ENCODE measurements around the gene EEIG2.
A peak's percentile ranks its signal among the peaks of the same experiment; 100 is the strongest.

The EEIG2 gene

GRCh38 chr1:108591466-108591865 is 31.6 kb downstream of the EEIG2 start:
- Histone ChIP-seq H3K27me3 (replicated peaks in 2 of 5; ENCODE audit: control insufficient read depth in 4 of 5, insufficient read depth in 5 of 5, low read length in 4 of 5) (no peaks in the 10 kb centered on the region), H3K4me3 (ENCODE audit: control insufficient read depth in 1 of 7, extremely low read depth in 1 of 7, insufficient read depth in 4 of 7, low read depth in 2 of 7, low read length in 6 of 7) (peak overlapping the region in 3 of 7 experiments; percentile 12 to 58 (median 56)), H3K9me3 (ENCODE audit: control extremely low read depth in 1 of 5, control insufficient read depth in 4 of 5, insufficient read depth in 2 of 5, low read depth in 1 of 5, low read length in 4 of 5) (no peaks in the 10 kb centered on the region), H3K27ac (ENCODE audit: insufficient read depth in 1 of 2, low read depth in 1 of 2, low read length in 2 of 2, poor library complexity in 1 of 2, severe bottlenecking in 2 of 2) (peak overlapping the region; percentile 93 to 94), H3K4me1 (ENCODE audit: control extremely low read depth in 1 of 4, control insufficient read depth in 4 of 4, insufficient read depth in 4 of 4, low read length in 3 of 4) (peaks cover 21 to 46% (median 30%) of the 10 kb centered on the region in 4 experiments), H3K36me3 (ENCODE audit: control insufficient read depth in 4 of 4, insufficient read depth in 4 of 4, low read length in 3 of 4) (no peaks in the 10 kb centered on the region)
- POLR2A ChIA-PET: interaction anchor here (0.9 to 1.2 kb wide), 2 partner anchors 30 to 393 kb away, joined by 3 to 4 read pairs; no protein-coding TSS in a partner anchor
- no peak for DNase-seq
- CTCF ChIA-PET: interaction anchor here (1.3 to 2.3 kb wide), 2 partner anchors 30 to 55 kb away, joined by 3 to 15 read pairs; no protein-coding TSS in a partner anchor
- WGBS (ENCODE audit: insufficient coverage): 100% methylated on average over 3 of the region's 4 CpGs

DNA sequence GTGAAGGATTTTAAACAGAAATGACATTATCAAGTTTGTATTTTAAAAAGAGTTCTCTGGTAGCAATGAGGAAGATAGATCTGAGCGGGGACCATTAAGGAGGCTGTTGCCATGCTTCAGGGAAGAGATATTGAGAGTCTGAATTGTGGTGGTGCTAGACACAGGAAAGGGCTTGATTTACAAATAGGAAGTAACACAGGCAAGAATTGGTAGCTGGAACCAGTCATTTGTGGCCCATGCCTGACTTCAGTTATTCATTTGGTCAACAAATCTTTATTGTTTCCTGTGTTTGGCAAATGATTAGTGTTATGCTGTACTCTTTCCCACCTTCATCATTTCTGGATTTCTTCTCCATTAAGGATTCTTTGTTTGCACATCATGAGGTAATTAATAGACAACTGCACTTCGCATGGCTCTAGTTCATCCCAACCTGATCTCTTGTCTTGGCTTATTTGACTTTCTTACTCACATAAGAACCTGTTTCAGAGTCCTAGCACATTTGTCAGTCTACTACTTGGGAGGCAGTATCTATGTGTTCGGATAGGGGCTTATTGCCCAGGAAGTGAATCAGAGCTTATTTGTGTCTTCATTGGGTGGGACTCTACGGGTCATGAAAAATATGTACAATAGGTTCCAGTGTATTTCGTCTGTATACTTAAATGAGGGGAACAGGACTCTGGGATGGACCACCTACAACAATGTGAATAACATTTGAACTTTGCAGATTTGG is 32.3 kb downstream of the EEIG2 start:
- Histone ChIP-seq H3K9me3 (ENCODE audit: control extremely low read depth in 1 of 5, control insufficient read depth in 4 of 5, insufficient read depth in 2 of 5, low read depth in 1 of 5, low read length in 4 of 5) (no peaks in the 10 kb centered on the region), H3K4me1 (ENCODE audit: control extremely low read depth in 1 of 4, control insufficient read depth in 4 of 4, insufficient read depth in 4 of 4, low read length in 3 of 4) (peaks cover 20 to 45% (median 28%) of the 10 kb centered on the region in 4 experiments), H3K4me3 (ENCODE audit: control insufficient read depth in 1 of 7, extremely low read depth in 1 of 7, insufficient read depth in 4 of 7, low read depth in 2 of 7, low read length in 6 of 7) (peak overlapping the region in 1 of 7 experiments; percentile 58), H3K27me3 (replicated peaks in 2 of 5; ENCODE audit: control insufficient read depth in 4 of 5, insufficient read depth in 5 of 5, low read length in 4 of 5) (no peaks in the 10 kb centered on the region), H3K36me3 (ENCODE audit: control insufficient read depth in 4 of 4, insufficient read depth in 4 of 4, low read length in 3 of 4) (no peaks in the 10 kb centered on the region), H3K27ac (ENCODE audit: insufficient read depth in 1 of 2, low read depth in 1 of 2, low read length in 2 of 2, poor library complexity in 1 of 2, severe bottlenecking in 2 of 2) (peak overlapping the region in 1 of 2 experiments; percentile 94)
- ChIA-PET CTCF (interaction anchor here (1.2 to 2.3 kb wide), 4 partner anchors 10 to 38 kb away, joined by 5 to 15 read pairs (median 6); no protein-coding TSS in a partner anchor), POLR2A (no interaction called here)
- peak; percentile 25 to 84 (median 69) for DNase-seq
- WGBS (ENCODE audit: insufficient coverage): 91% methylated on average over 5 of the region's 5 CpGs

- 92% methylated on average over 1 of the region's 2 CpGs for WGBS (ENCODE audit: insufficient coverage)
- ChIA-PET POLR2A (no interaction called here), CTCF (interaction anchor here (0.6 to 2.2 kb wide), 7 partner anchors 11 to 50 kb away, joined by 3 to 7 read pairs (median 5); partner anchors contain the start of gene EEIG2)
- H3K4me1 ChIP-seq (ENCODE audit: control extremely low read depth in 1 of 4, control insufficient read depth in 4 of 4, insufficient read depth in 4 of 4, low read length in 3 of 4): peaks cover 20 to 45% (median 28%) of the 10 kb centered on the region in 4 experiments
- H3K9me3 ChIP-seq (ENCODE audit: control extremely low read depth in 1 of 5, control insufficient read depth in 4 of 5, insufficient read depth in 2 of 5, low read depth in 1 of 5, low read length in 4 of 5): no peaks in the 10 kb centered on the region
- no peak overlapping the region for H3K4me3 ChIP-seq (ENCODE audit: control insufficient read depth in 1 of 7, extremely low read depth in 1 of 7, insufficient read depth in 4 of 7, low read depth in 2 of 7, low read length in 6 of 7)
- H3K27me3 ChIP-seq (replicated peaks in 2 of 5; ENCODE audit: control insufficient read depth in 4 of 5, insufficient read depth in 5 of 5, low read length in 4 of 5): no peaks in the 10 kb centered on the region
- no peak overlapping the region for H3K27ac ChIP-seq (ENCODE audit: insufficient read depth in 1 of 2, low read depth in 1 of 2, low read length in 2 of 2, poor library complexity in 1 of 2, severe bottlenecking in 2 of 2)
- DNase-seq: peak in 1 of 3 donors; percentile 29
- no peaks in the 10 kb centered on the region for H3K36me3 ChIP-seq (ENCODE audit: control insufficient read depth in 4 of 4, insufficient read depth in 4 of 4, low read length in 3 of 4)
Observed at GRCh38 chr1:108593448-108593847, 33.5 kb downstream of the EEIG2 start.

DNA sequence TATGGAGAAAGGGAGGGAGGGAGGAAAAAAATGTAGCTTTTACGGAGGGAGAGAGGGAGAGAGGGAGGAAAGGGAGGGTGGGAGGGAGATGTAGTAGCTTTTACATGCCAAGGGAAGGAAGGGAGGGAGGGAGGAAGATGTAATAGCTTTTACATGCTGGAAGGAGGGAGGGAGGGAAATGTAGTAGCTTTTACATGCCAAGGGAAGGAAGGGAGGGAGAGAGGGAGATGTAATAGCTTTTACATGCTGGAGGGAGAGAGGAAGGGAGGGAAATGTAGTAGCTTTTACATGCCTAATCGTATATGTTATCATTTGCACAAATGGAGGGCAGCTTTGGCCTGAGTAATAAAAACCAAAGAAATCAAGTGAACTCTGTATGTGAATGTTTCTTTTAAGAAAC is 35.6 kb downstream of the EEIG2 start:
- Histone ChIP-seq H3K27ac (ENCODE audit: insufficient read depth in 1 of 2, low read depth in 1 of 2, low read length in 2 of 2, poor library complexity in 1 of 2, severe bottlenecking in 2 of 2) (no peak overlapping the region), H3K4me1 (ENCODE audit: control extremely low read depth in 1 of 4, control insufficient read depth in 4 of 4, insufficient read depth in 4 of 4, low read length in 3 of 4) (peaks cover 14 to 31% (median 20%) of the 10 kb centered on the region in 4 experiments), H3K27me3 (replicated peaks in 2 of 5; ENCODE audit: control insufficient read depth in 4 of 5, insufficient read depth in 5 of 5, low read length in 4 of 5) (no peaks in the 10 kb centered on the region), H3K9me3 (ENCODE audit: control extremely low read depth in 1 of 5, control insufficient read depth in 4 of 5, insufficient read depth in 2 of 5, low read depth in 1 of 5, low read length in 4 of 5) (no peaks in the 10 kb centered on the region), H3K4me3 (ENCODE audit: control insufficient read depth in 1 of 7, extremely low read depth in 1 of 7, insufficient read depth in 4 of 7, low read depth in 2 of 7, low read length in 6 of 7) (no peak overlapping the region), H3K36me3 (ENCODE audit: control insufficient read depth in 4 of 4, insufficient read depth in 4 of 4, low read length in 3 of 4) (peaks cover 0 to 2% (median 0%) of the 10 kb centered on the region in 4 experiments)
- DNase-seq: no peak
- POLR2A ChIA-PET: no interaction called here
- CTCF ChIA-PET: no interaction called here
- 69% methylated on average over 2 of the region's 2 CpGs for WGBS (ENCODE audit: insufficient coverage)

DNA sequence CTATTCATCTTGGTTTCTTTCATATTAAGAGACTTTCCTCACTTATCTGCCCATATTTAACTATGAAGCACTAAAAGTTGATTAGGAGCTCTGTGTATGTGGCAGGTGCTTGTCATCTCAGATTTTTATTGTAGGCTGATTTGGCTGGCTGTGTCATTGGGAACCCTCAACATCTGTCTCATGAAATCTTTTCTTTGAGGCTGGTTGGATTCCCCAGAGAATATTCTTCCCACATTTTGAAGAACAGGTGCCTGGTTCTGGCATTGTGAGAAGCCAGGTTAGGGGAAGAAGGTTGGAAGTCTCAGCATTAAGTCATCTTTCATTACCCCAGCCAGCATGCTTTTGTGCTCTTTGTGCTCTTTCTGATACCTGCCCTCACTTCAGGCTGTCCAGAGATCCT is 37.1 kb downstream of the EEIG2 start:
- no peaks in the 10 kb centered on the region for H3K27me3 ChIP-seq (replicated peaks in 2 of 5; ENCODE audit: control insufficient read depth in 4 of 5, insufficient read depth in 5 of 5, low read length in 4 of 5)
- no peaks in the 10 kb centered on the region for H3K9me3 ChIP-seq (ENCODE audit: control extremely low read depth in 1 of 5, control insufficient read depth in 4 of 5, insufficient read depth in 2 of 5, low read depth in 1 of 5, low read length in 4 of 5)
- H3K27ac ChIP-seq (ENCODE audit: insufficient read depth in 1 of 2, low read depth in 1 of 2, low read length in 2 of 2, poor library complexity in 1 of 2, severe bottlenecking in 2 of 2): no peak overlapping the region
- CTCF ChIA-PET: no interaction called here
- DNase-seq: no peak
- H3K4me3 ChIP-seq (ENCODE audit: control insufficient read depth in 1 of 7, extremely low read depth in 1 of 7, insufficient read depth in 4 of 7, low read depth in 2 of 7, low read length in 6 of 7): no peak overlapping the region
- H3K4me1 ChIP-seq (ENCODE audit: control extremely low read depth in 1 of 4, control insufficient read depth in 4 of 4, insufficient read depth in 4 of 4, low read length in 3 of 4): peaks cover 4 to 17% (median 9%) of the 10 kb centered on the region in 4 experiments
- POLR2A ChIA-PET: no interaction called here
- peaks cover 2 to 4% (median 4%) of the 10 kb centered on the region in 4 experiments for H3K36me3 ChIP-seq (ENCODE audit: control insufficient read depth in 4 of 4, insufficient read depth in 4 of 4, low read length in 3 of 4)

DNA sequence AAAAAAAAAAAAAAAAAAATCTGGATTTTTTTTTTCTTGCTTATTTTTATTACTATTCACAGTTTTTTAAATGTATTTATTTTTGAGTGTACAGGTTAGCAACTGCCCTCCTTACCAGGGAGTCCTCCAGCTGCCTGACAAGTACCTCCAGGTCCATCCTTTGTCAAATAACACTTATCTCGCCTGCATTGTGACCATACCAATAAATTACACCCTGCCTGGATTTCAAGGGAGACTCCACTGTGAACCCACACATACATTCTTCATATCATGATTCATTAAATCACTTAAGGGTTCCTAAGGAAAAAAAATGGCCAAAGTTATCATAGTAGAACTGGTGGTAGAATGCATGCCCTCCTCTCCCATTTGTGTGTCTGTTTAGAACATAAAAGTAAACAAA is 38.4 kb downstream of the EEIG2 start:
- no peak overlapping the region for H3K4me3 ChIP-seq (ENCODE audit: control insufficient read depth in 1 of 7, extremely low read depth in 1 of 7, insufficient read depth in 4 of 7, low read depth in 2 of 7, low read length in 6 of 7)
- peaks cover 0 to 5% (median 3%) of the 10 kb centered on the region in 4 experiments for H3K4me1 ChIP-seq (ENCODE audit: control extremely low read depth in 1 of 4, control insufficient read depth in 4 of 4, insufficient read depth in 4 of 4, low read length in 3 of 4)
- 88% methylated on average over 1 of the region's 1 CpG for WGBS (ENCODE audit: insufficient coverage)
- H3K9me3 ChIP-seq (ENCODE audit: control extremely low read depth in 1 of 5, control insufficient read depth in 4 of 5, insufficient read depth in 2 of 5, low read depth in 1 of 5, low read length in 4 of 5): no peaks in the 10 kb centered on the region
- CTCF ChIA-PET: no interaction called here
- no peaks in the 10 kb centered on the region for H3K27me3 ChIP-seq (replicated peaks in 2 of 5; ENCODE audit: control insufficient read depth in 4 of 5, insufficient read depth in 5 of 5, low read length in 4 of 5)
- DNase-seq: no peak
- POLR2A ChIA-PET: no interaction called here
- H3K36me3 ChIP-seq (ENCODE audit: control insufficient read depth in 4 of 4, insufficient read depth in 4 of 4, low read length in 3 of 4): peaks cover 8 to 16% (median 12%) of the 10 kb centered on the region in 4 experiments
- H3K27ac ChIP-seq (ENCODE audit: insufficient read depth in 1 of 2, low read depth in 1 of 2, low read length in 2 of 2, poor library complexity in 1 of 2, severe bottlenecking in 2 of 2): no peak overlapping the region

- H3K4me3 ChIP-seq (ENCODE audit: control insufficient read depth in 1 of 7, extremely low read depth in 1 of 7, insufficient read depth in 4 of 7, low read depth in 2 of 7, low read length in 6 of 7): no peak overlapping the region
- CTCF ChIA-PET: no interaction called here
- no CpG with 5 or more reads among the region's 4 CpGs for WGBS (ENCODE audit: insufficient coverage)
Observed at GRCh38 chr1:108600504-108600903, 40.6 kb downstream of the EEIG2 start.

More at GRCh38 chr1:108600504-108600903, 40.6 kb downstream of the EEIG2 start:
- no peak overlapping the region for H3K27ac ChIP-seq (ENCODE audit: insufficient read depth in 1 of 2, low read depth in 1 of 2, low read length in 2 of 2, poor library complexity in 1 of 2, severe bottlenecking in 2 of 2)
- POLR2A ChIA-PET: no interaction called here
- no peak for DNase-seq
- H3K36me3 ChIP-seq (ENCODE audit: control insufficient read depth in 4 of 4, insufficient read depth in 4 of 4, low read length in 3 of 4): peaks cover 9 to 23% (median 14%) of the 10 kb centered on the region in 4 experiments
- H3K27me3 ChIP-seq (replicated peaks in 2 of 5; ENCODE audit: control insufficient read depth in 4 of 5, insufficient read depth in 5 of 5, low read length in 4 of 5): no peaks in the 10 kb centered on the region
- no peaks in the 10 kb centered on the region for H3K9me3 ChIP-seq (ENCODE audit: control extremely low read depth in 1 of 5, control insufficient read depth in 4 of 5, insufficient read depth in 2 of 5, low read depth in 1 of 5, low read length in 4 of 5)
- peaks cover 0 to 3% (median 1%) of the 10 kb centered on the region in 4 experiments for H3K4me1 ChIP-seq (ENCODE audit: control extremely low read depth in 1 of 4, control insufficient read depth in 4 of 4, insufficient read depth in 4 of 4, low read length in 3 of 4)

All from common myeloid progenitor, CD34-positive (primary cell).